Dermis microvascular lymphatic vessel endothelial cell (primary cell): ENCODE data around the gene SPACA5. TPM values are rescaled to one million over a fixed set of nuclear protein-coding genes. Genes with fewer than 3 reads are reported as not detected.
A peak's percentile ranks its signal among the peaks of the same experiment; 100 is the strongest.
"Not testable (repeated sequence)": the region's sequence is repeated elsewhere in the genome, so short reads cannot be mapped to it uniquely, and the experiment has no call there.

Source experiments
- DNase-seq, 2 donors: peaks; one replicate each; pipeline versions ENCODE4 v3.0.0 to v3.0.0-alpha.2; 2010; ENCODE audit warnings: low read depth in 2 of 2
- total RNA-seq: library from RNA; depleted of rRNA; stranded (reverse); fragments of >200 nt; gene quantifications from 2 replicates; pipeline ENCODE4 v1.2.1, GENCODE V29; 2014

Gene SPACA5
- total RNA-seq, 1 donor from 2014 or later, result not detected

DNA sequence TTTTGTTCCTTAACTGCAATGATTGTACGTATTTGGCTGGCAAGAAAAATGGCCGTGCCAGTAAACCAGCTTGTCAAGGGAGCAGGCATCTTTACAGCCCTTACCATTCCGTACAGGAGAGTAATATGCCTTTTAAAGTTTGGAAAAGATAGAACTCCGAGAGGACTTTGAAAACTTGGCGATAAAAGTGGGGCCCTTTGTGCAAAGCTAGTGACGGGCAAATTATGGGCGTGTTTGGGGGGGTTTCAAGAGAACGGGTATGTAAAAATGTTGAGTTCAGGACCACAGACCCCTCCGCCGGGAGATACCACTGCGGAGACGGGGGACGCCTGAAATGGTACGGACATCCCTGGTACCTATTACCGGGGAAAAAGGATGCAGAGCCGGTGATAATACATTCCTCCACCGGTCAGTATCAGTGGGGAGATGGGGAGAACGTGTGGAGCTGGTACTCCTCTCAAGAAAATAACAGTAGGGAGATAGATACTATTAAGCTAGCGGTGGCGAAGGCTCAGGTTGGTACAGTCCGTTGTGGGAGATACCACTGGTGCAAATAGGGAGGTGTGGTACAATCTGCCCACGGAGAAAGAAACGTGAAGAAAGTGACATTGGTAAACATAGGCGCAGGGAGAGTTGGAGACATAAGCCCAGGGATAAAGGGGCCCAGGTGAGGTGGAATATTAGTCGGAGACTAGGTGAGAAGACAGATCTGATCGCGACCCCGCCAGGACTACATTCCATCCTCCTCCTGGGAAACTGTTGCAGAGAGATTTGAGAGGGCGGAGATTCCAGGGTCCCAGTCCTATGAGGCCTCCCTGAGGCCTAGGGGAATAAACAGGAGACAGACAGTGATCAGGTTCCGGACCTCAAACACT, 14.5 kb downstream of the SPACA5 start:
- DNase-seq, result peak; percentile 79 to 83

DNA sequence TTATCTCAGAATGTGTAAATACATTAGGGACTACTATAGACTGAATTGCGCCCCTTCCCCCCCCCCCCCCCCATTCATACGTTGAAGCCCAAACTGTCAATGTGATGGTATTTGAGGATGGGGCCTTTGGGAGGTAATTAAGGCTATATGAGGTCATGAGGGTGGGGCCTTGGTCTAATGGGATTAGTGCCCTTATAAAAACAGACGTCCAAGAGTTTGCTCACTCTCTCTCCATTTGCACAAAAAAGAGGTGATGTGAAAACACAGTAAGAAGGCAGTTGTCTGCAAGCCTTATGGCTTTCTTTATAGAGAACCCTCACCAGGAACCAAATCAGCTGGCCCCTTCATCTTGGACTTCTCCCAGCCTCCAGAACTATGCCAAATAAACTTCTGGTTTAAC, 15.3 kb downstream of the SPACA5 start:
- DNase-seq, result no peak

DNA sequence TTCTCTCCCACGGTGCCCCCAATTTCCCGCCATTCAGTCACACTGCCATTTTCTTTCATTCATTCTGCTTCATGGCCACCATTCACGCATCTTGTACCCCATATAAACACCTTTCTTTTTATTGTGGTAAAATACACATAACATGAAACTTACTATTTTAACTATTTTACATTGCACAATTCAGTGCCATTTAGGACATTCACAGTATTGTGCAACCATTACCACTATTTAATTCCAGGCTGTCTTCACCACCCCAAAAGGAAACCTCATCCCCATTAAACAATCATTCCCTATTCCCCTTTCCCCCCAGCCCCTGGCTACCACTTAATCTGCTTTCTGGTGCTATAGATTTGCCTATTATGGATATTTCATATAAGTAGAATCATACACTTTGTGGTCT, 15.9 kb downstream of the SPACA5 start:
- no peak for DNase-seq

DNA sequence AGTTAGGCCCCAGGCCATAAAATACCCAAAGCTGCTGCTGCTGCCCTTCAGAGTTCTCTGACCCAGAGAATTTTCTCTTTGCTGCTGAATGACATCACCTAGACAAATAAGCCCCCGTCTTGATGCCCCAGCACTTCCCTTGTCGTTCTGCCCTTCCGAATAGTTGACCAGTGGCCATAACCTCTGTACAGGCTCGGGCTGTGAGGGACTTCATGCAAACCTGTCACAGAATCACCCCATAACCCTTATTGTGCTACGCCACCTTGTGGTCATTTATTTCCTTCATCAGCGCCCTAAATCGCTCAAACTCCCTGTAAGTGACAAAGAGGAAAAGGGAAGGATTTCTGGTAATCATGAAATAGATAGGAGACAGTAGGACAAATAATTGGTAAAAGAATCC, 18.8 kb downstream of the SPACA5 start:
- peak; percentile 46 to 67 for DNase-seq

DNA sequence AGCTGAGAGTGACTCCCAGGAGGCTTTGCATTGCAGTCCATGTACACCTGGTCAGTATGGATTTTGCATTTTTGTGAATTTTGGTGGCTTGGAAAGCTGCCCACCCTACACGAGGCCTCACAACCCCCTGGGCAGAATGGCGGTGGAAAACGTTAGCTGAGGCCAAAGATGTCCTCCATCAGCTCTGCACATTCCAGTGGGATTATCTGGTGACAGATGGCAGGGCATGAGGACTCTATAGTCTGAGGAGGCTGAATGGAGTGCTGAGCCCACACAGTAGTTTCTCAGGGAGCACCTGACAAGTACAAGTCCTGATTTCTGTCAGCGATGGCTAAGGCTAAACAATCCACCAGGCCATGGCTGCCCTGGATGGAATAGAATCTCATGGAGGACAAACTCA, 20.8 kb downstream of the SPACA5 start:
- DNase-seq, result not testable (repeated sequence)

DNA sequence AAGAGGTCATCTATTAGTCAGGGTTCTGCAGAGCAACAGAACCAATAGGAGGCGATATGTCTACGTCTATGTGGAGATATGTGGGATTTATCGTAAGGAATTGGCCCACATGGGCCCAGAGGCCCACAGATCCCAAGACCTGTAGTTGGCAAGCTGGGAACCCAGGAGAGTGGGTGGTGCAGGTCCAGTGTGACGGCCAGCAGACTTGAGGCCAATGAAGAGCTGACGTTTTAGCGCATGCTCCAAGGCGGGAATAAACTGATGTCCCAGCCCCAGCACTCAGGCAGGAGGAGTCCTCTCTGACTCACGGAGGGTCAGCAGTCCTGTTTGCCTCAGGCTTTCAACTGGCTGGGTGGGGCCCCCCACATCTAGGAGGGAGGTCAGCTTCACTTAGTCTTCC, 21.3 kb downstream of the SPACA5 start:
- DNase-seq, result no peak

DNA sequence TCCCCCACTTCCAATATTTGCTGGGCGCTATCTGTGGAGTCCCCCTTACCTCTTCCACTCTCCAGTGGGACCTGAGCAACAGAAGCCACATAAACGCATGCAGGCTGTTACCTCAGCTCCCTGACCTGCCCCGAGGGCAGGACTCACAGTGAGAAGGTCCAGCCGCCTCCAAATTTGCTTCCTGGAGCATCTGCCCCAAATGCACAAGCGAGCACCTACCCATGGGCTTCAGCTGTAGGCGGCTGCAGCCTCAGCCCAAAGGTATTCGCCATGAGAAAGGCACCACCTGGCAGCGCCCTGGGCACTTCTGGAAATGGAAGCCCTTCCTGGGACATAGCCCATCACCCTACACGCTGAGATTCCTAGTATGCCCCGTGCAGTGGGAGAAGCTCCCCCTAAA, 23.4 kb downstream of the SPACA5 start:
- no peak for DNase-seq

DNA sequence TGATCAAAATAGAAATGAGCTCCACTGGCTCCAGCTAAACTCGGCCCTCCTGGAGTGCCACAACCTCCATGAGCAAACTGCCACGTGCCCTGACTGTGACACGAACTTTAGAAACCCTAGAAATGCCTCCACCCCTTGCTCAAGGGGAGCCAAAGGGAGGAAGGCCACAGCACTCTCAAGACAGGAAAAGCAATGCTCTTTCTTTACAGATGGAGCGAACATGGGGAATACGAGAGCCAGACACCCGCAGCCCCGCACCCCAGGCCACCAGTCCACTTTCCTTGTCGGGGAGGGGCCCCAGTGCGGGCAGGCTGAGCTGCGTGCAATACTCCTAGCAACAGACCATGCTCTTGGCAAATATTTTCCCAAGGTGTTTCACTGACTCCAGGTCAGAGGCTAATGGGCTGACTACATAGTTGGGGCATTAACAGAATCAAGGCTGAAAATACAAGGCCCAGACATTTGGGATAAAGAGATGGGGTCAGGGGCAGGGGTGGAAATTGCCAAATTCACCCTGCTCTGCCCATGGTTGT, 23.9 kb downstream of the SPACA5 start:
- not testable (repeated sequence) for DNase-seq

DNA sequence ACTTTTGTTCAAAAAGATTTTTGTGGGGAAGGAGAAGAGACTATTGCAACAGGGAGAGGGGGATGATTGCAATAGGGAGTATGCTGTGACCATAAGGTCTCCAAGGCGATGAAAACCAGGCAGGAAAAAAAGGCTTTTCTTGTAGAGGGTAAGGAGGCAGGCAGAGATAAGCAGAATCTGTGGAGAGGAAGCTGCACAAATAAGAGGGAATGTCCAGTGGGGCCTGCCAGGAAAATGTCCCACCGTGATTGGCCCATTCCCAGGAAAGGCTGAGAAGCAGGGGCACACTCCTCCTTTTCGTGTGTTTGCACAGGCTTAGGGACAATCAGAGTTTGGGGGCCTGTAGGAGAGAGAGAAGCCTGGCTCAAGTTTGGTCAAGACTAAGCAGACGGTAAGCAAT, 29.1 kb downstream of the SPACA5 start:
- DNase-seq, result peak in 1 of 2 donors; percentile 16

DNA sequence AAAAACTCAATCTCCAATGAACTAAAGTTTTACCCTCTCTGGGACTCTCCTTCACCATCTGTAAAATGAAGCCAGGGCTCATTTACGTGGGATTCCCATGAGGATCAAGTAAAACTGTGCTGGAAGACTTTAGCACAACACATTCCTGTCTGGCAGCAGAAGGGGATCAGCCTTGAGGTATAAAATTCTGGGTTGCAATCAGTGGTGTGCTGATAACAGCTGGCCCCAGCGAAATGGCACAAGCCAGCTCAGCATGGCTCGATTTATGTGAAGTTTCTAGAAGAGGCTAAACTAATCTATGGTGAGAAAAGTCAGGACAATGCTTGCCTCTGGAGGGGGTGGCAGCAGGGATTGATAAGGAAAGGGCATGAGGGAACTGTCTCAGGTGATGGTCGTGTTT, 36.3 kb downstream of the SPACA5 start:
- DNase-seq, result no peak

DNA sequence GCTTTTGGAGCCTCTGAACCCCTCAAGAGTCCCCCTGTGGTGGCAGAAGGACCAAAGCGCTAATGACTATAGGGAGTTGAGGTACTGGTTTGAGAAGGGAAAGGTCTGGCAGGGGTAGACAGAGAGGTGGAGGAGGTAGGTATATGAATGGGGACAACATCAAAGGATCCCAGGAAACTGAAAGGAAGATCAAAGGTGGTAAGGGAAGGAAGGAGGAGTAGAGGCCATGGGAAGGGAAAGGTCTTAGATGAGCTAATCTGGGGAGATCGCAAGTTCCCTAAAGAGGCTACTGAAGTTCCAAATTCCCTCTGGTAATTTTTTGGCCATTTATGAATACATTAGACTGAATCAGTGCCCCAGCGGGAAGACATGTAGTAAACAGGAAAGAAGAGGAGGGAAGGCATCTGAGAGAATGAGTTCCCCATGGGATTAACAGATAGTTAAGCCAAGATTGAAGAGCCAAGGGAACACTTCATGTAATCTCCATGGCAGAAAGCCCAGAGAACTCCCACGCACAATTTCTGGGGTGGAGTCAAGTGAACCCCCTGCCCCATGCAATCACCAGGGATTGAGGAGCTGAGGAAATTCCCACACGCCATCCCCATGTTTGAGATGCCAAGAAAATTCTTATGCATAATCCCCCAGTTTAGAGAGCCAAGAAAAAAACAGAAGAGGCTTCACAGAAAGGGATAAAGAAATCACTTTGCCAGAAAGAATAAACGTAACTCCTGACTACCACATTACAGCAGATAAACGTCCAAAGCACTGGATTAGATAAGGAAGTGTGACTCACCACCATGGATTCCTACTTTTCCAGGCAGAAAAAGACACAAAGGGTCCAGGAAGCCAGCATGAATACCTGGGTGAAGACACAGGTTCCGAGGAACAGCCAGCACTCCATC, 38.9 kb downstream of the SPACA5 start:
- DNase-seq, result peak; percentile 20 to 75

DNA sequence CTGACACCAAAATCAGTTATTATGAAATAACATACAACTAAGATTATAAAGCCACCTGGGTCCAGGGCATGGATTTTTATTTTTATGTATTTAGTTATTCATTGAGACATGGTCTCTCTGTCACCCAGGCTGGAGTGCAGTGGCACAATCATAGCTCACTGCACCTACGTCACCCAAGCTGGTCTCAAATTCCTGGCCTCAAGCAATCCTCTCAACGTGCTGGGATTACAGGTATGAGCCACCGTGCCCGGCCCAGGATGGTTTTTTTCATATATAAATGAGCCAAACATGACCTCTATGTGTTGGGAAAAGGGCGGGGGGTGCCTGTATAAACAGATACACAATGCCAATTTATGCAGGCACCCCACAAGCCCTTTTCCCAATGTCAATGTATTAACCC, 40.1 kb downstream of the SPACA5 start:
- DNase-seq, result no peak

DNA sequence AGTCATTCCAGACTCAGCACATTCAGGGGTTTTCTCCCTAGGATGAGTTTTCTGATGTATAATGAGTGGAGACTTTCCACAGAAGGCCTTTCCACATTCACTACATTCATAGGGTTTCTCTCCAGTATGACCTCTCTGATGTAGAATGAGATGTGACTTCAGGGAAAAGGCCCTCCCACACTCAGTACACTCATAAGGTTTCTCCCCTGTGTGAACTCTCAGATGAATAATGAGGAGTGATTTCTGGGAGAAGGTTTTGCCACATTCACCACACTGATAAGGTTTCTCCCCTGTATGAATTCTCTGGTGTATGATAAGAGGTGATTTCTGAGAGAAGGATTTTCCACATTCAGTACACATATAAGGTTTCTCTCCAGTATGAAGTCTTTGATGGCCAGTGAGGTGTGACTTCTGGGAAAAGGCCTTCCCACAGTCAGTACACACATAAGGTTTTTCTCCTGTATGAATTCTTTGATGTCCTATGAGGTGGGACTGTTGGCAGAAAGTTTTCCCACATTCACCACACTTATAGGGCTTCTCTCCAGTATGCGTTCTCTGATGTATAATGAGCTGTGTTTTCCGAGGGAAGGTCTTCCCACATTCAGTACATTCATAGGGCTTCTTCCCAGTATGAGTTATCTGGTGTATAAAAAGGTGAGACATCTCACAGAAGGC, 52.0 kb downstream of the SPACA5 start:
- no peak for DNase-seq

DNA sequence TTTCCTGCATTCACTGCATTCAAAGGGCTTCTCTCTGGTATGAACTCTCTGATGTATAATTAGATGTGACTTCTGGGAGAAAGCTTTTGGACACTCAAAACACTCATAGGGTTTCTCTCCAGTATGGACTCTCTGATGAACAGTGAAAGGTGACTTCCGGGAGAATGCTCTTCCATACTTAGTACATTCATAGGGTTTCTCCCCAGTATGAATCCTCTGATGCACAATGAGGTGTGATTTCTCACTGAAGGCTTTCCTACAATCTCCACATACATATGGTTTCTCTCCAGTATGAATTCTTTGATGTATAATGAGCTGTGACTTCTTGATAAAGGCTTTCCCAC, 52.5 kb downstream of the SPACA5 start:
- DNase-seq, result no peak

Other genes starting within 250 kb of the SPACA5 start
- 3.3 and 4.0 TPM in 2 replicates for gene ZNF81, start 170.1 kb upstream of the SPACA5 start, total RNA-seq
- 1.8 and 2.7 TPM in 2 replicates for gene ZNF182, start 3.0 kb upstream of the SPACA5 start, total RNA-seq
- 1.3 TPM in 2 replicates for gene ZNF630, start 64.7 kb downstream of the SPACA5 start, total RNA-seq
- gene SPACA5B, start 123.6 kb downstream of the SPACA5 start, total RNA-seq, result not detected in 2 replicates
- not detected in 2 replicates for gene SSX5, start 189.8 kb downstream of the SPACA5 start, total RNA-seq
- gene SSX1, start 248.4 kb downstream of the SPACA5 start, total RNA-seq, result not detected in 2 replicates